ENCODE results near the gene WNT6. TPM values are rescaled to one million over a fixed set of nuclear protein-coding genes. Genes with fewer than 3 reads are reported as not detected.

The WNT6 gene
- total and polyA plus RNA-seq, 2 experiments from 2014 or later: not detected

- no peak for TF ChIP-seq EZH2phosphoT487 (IDR thresholded peaks at IDR 0.05; ENCODE audit: insufficient read depth, low read depth)
- Histone ChIP-seq H3F3A (ENCODE audit: insufficient read depth) (no peaks in the 10 kb centered on the region), H3K9me2 (ENCODE audit: insufficient read depth) (no peaks in the 10 kb centered on the region), H2AFZ (no peak overlapping the region), H3K4me1 (ENCODE audit: insufficient read depth) (no peaks in the 10 kb centered on the region), H3K9ac (no peak overlapping the region), H3K36me3 (ENCODE audit: low read depth) (no peaks in the 10 kb centered on the region), H3K79me2 (ENCODE audit: insufficient read depth) (no peaks in the 10 kb centered on the region), H3K27me3 (replicated peaks; ENCODE audit: insufficient read depth) (peaks cover 15% of the 10 kb centered on the region; the same call in 1 of the 2 replicates), H3K27ac (no peak overlapping the region), H3K9me3 (ENCODE audit: low read depth) (no peaks in the 10 kb centered on the region), H3K4me2 (ENCODE audit: unreplicated experiment) (no peak overlapping the region), H3K4me3 (no peak overlapping the region), H4K20me1 (ENCODE audit: insufficient read depth) (no peaks in the 10 kb centered on the region)
- WGBS, 2 experiments (ENCODE audit: low coverage in 1 of 2, low lambda C conversion rate in 2 of 2, missing lambda C conversion rate in 2 of 2): 86 to 91% methylated on average over 1 of the region's 1 CpG
- in situ Hi-C loops (cut with MboI): no loop called here
- DNase-seq: no peak
Measured at GRCh38 chr2:218920504-218920903, 60.9 kb downstream of the WNT6 start.

Small RNA genes lying within 50 kb of the gene (microRNA-seq; reads per million reads assigned to microRNA genes)
- not detected for gene MIR9500 (ENCODE audit: borderline number of aligned reads)

Small RNA genes lying within 50 kb of the gene (small RNA-seq; reads per million reads assigned to genes)
- gene RNU6-642P (ENCODE audit: low read depth, low replicate concordance): not detected

Other genes starting within 250 kb of the WNT6 start
- gene ZNF142, start 200.2 kb upstream of the WNT6 start, total RNA-seq (2014; rRNA removed; shearing (Covaris generic)): 7.8 and 8.5 TPM in 2 replicates
- gene ZNF142, start 200.2 kb upstream of the WNT6 start, polyA plus RNA-seq (2016; fragmentation: Nextera tagmentation; extraction: Ambion mirVana): 6.6 and 11.5 TPM in 2 replicates
- gene BCS1L, start 200.1 kb upstream of the WNT6 start, total RNA-seq (2014; rRNA removed; shearing (Covaris generic)): 30.9 and 56.1 TPM in 2 replicates
- 39.9 and 44.2 TPM in 2 replicates for gene BCS1L, start 200.1 kb upstream of the WNT6 start, polyA plus RNA-seq (2016; fragmentation: Nextera tagmentation; extraction: Ambion mirVana)
- 31.7 and 37.4 TPM in 2 replicates for gene RNF25, start 187.8 kb upstream of the WNT6 start, total RNA-seq (2014; rRNA removed; shearing (Covaris generic))
- gene RNF25, start 187.8 kb upstream of the WNT6 start, polyA plus RNA-seq (2016; fragmentation: Nextera tagmentation; extraction: Ambion mirVana): 37.8 and 41.1 TPM in 2 replicates
- gene STK36, start 187.7 kb upstream of the WNT6 start, total RNA-seq (2014; rRNA removed; shearing (Covaris generic)): 17.5 and 24.5 TPM in 2 replicates
- gene STK36, start 187.7 kb upstream of the WNT6 start, polyA plus RNA-seq (2016; fragmentation: Nextera tagmentation; extraction: Ambion mirVana): 19.2 and 22.2 TPM in 2 replicates
- 5.5 and 9.1 TPM in 2 replicates for gene TTLL4, start 149.0 kb upstream of the WNT6 start, total RNA-seq (2014; rRNA removed; shearing (Covaris generic))
- 7.3 and 7.7 TPM in 2 replicates for gene TTLL4, start 149.0 kb upstream of the WNT6 start, polyA plus RNA-seq (2016; fragmentation: Nextera tagmentation; extraction: Ambion mirVana)
- gene CYP27A1, start 77.7 kb upstream of the WNT6 start, total RNA-seq (2014; rRNA removed; shearing (Covaris generic)): 3.9 and 4.1 TPM in 2 replicates
- gene CYP27A1, start 77.7 kb upstream of the WNT6 start, polyA plus RNA-seq (2016; fragmentation: Nextera tagmentation; extraction: Ambion mirVana): 2.9 and 3.7 TPM in 2 replicates
- not detected in 2 replicates for gene PRKAG3, start 28.0 kb upstream of the WNT6 start, total RNA-seq (2014; rRNA removed; shearing (Covaris generic))
- gene PRKAG3, start 28.0 kb upstream of the WNT6 start, polyA plus RNA-seq (2016; fragmentation: Nextera tagmentation; extraction: Ambion mirVana): not detected in 2 replicates
- not detected in 2 replicates for gene WNT10A, start 21.0 kb downstream of the WNT6 start, total RNA-seq (2014; rRNA removed; shearing (Covaris generic))
- gene WNT10A, start 21.0 kb downstream of the WNT6 start, polyA plus RNA-seq (2016; fragmentation: Nextera tagmentation; extraction: Ambion mirVana): not detected in 2 replicates
- not detected in 2 replicates for gene CDK5R2, start 99.9 kb downstream of the WNT6 start, total RNA-seq (2014; rRNA removed; shearing (Covaris generic))
- gene CDK5R2, start 99.9 kb downstream of the WNT6 start, polyA plus RNA-seq (2016; fragmentation: Nextera tagmentation; extraction: Ambion mirVana): not detected in 2 replicates
- gene FEV, start 125.4 kb downstream of the WNT6 start, total RNA-seq (2014; rRNA removed; shearing (Covaris generic)): not detected in 2 replicates
- gene FEV, start 125.4 kb downstream of the WNT6 start, polyA plus RNA-seq (2016; fragmentation: Nextera tagmentation; extraction: Ambion mirVana): not detected in 2 replicates
- gene CRYBA2, start 133.6 kb downstream of the WNT6 start, total RNA-seq (2014; rRNA removed; shearing (Covaris generic)): not detected in 2 replicates
- gene CRYBA2, start 133.6 kb downstream of the WNT6 start, polyA plus RNA-seq (2016; fragmentation: Nextera tagmentation; extraction: Ambion mirVana): not detected in 2 replicates
- not detected in 2 replicates for gene CFAP65, start 181.7 kb downstream of the WNT6 start, total RNA-seq (2014; rRNA removed; shearing (Covaris generic))
- gene CFAP65, start 181.7 kb downstream of the WNT6 start, polyA plus RNA-seq (2016; fragmentation: Nextera tagmentation; extraction: Ambion mirVana): 0.08 TPM in 1 of 2 replicates, not detected in the other
- gene IHH, start 201.1 kb downstream of the WNT6 start, total RNA-seq (2014; rRNA removed; shearing (Covaris generic)): not detected in 2 replicates
- gene IHH, start 201.1 kb downstream of the WNT6 start, polyA plus RNA-seq (2016; fragmentation: Nextera tagmentation; extraction: Ambion mirVana): not detected in 2 replicates